Thyroid gland (tissue), 4 donors: ENCODE measurements around the gene KNCN.

ENCODE experiments used
- CTCF ChIP-seq, 6 experiments: fragments of 200-600 bp in 3 of 6; fragments of 450-650 bp in 3 of 6; sonication (generic) in 3 of 6; IDR thresholded peaks; one replicate each; pipeline ENCODE4 v1.5.1; 2016 to 2019; ENCODE audit warnings: antibody characterized with exemption in 6 of 6, mild to moderate bottlenecking in 2 of 6, inconsistent platforms in 1 of 6, moderate library complexity in 1 of 6
- POLR2A ChIP-seq, 2 donors: fragments of 450-650 bp; IDR thresholded peaks; one replicate each; pipeline ENCODE4 v1.6.1; 2017; ENCODE audit warnings: antibody characterized with exemption in 2 of 2, mild to moderate bottlenecking in 2 of 2, moderate library complexity in 1 of 2

- no peak for TF ChIP-seq CTCF (IDR thresholded peaks at IDR 0.05)
- no peak for TF ChIP-seq POLR2A (IDR thresholded peaks at IDR 0.05)
Measured at GRCh38 chr1:46569116-46569515, 17.7 kb upstream of the KNCN start.
